Hematopoietic multipotent progenitor cell treated with erythropoietin and hydrocortisone succinate and interleukin-3 and kit ligand, for 6 days (in vitro differentiated cells): Measurements from ENCODE around the gene NSUN7.
A peak's percentile ranks its signal among the peaks of the same experiment; 100 is the strongest.

Experiments used
- DNase-seq: peaks from one replicate; pipeline ENCODE4 v3.0.0-alpha.2; 2015

NSUN7 gene

DNA sequence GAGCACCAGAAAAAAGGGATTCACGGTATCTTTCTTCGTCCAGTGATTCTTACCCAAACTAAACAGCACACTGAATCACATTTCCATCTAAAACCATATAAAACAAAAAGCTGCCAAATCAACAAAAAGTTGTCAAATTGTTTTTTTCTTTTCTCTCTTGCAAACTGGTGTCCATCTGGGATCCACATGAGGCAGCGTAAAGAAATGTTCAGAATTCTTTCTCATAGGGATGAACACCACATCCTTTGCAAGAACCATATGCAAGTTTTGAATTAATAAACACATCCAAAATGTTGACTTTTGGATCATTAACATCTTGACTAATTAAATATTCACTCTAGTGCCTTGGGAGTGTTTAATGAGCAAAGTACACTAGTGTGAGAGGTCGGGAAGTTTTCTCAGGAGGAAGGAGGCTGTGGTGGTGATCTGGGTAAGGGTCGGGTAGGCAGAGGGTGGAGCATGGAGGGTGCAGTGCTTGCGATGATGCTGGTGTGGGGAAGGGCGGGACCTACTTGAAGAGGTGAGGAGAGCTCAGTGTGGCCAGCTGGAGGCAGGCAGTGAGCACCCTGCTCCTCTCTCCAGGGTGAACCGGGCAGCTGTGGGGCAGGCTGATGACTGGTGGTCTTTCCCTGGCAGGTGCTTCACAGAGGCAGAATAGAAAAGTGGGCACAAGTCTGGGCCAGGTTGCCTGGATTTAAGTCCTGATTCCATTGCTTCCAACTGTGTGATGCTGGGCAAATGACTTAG lies 72.8 kb downstream of the NSUN7 start:
- DNase-seq, result no peak

DNA sequence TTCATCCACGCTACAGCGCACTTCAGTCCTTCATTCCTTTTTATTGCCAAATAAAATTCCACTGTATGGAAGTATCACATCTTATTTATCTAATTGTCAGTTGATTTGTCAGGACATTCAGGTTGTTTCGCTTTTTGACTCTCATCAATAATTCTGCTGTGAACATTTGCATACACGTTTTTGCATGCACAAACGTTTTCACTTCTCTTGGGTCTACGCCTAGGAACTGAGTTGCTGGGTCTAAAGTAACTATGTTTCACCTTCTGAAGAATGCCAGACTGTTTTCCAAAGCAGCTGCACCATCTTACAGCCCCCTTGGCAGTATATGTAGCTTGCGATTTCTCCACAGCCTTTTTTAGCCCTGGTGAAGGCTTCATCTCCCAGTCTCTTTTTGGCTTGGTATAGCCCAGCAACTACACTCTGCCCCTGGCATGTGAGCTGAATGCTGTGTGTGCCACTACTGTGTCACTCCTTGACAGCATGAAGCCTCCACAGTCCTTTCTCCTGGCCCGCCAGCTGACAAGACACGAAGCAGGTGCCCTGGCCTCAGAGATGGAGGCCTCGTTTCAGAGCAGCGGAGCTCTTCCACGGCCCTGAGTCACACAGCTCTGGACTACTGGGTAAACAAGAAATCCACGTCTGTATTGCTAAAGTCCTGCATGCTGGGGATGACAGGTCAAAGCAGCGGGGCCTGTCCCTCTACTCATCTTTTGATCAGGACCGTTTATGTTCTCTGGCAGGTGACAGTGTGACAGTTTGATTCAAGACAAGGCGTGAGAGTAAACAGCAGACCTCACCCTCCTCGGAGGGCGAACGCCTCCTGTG lies 75.5 kb downstream of the NSUN7 start:
- DNase-seq, result no peak

DNA sequence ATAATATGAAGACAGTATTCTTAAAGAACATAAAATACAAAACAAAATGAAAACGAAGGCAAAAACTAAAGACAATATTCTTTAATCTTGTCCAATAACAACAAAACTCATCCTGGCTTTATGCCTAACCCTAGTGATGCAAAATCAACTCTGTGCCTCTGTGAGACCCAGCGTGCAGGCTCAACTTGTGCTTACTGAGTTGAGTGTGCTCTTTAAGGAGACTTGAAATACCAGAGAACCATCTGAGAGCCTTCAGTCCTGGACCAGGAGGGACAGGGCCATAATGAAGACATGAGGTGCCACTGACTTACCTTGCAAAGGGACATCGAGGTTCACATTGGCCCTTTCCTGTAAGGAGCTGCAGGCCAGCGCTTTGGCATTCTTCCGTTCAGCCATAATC lies 77.1 kb downstream of the NSUN7 start:
- DNase-seq, result no peak

DNA sequence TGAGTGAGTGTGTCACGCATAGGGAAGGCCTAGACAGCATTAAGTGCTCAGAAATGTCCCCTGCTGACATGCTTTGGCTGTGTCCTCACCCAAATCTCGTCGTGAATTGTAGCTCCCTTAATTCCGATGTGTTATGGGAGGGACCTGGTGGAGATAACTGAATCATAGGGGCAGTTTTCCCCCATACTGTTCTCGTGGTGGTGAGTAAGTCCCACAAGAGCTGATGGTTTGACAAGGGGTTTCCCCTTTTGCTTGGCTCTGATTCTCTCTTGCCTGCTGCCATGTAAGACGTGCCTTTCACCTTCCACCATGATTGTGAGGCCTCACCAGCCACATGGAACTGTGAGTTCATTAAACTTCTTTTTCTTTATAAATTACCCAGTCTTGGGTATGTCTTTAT lies 78.0 kb downstream of the NSUN7 start:
- no peak for DNase-seq

DNA sequence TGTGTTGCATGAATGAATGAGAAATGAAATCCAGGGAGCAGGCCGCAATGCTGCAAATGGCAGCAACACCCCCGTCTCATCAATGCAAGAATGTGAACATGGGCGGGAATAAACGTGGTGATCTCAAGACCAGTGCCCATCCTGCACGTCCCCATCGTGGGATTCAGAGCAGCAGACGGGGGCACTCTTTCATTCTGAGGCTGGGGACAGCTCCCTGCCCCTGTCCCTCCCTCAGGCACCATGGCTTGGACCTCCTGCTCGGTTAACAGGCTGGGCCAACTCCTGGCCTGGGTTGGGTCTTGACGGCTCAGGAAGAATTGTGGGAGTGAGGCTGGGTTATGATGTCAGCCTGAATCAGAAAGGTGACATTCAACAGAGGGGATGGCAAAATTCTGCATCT lies 78.9 kb downstream of the NSUN7 start:
- no peak for DNase-seq

DNA sequence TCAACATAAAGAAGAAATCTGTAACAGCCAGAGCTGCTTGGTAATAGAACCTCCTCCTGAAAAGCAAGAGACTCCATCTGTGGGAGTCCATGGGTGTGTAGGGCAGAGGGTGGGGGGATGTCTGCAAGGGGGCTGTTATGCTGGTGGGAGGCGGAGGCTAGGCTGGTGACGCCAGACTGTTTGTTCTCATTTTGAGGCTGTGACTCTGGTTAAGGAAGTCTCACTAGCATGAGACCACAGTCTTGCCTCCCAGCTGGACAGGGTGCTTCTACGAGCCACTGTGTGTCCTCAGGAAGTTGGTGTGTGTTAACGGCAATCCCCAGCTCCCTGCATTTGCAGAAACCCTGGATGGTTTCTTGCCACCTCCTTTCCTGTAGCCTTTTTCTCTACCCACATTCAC lies 79.8 kb downstream of the NSUN7 start:
- DNase-seq, result peak; percentile 10

DNA sequence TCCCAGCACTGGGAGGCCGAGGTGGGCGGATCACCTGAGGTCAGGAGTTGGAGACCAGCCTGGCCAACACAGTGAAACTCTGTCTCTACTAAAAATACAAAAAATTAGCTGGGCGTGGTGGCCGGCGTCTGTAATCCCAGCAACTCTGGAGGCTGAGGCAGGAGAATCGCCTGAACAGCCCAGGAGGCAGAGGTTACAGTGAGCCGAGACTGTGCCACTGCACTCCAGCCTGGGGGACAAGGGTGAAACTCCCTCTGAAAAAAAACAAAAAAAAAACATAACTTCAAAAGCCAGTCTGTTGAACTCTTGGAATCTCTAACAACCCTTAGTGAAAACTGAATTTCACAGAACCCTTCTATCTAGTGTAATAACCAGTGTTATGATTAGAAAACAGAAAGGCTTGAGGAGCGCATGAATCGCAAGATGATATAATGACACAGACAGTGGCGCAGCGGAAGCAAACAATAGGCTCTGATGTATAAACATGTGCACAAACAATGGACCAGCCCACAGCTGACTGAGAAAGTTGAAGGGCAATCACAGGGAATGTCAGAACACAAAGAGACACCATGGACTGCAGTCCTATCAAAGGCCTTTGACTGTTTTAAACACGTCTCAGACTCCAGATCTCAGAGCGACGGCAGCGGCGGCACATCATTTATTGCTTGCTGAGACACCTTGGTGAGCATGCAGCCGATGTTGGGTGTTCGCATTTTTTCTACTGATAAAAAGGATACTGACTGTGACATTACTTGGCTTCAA lies 81.6 kb downstream of the NSUN7 start:
- no peak for DNase-seq

DNA sequence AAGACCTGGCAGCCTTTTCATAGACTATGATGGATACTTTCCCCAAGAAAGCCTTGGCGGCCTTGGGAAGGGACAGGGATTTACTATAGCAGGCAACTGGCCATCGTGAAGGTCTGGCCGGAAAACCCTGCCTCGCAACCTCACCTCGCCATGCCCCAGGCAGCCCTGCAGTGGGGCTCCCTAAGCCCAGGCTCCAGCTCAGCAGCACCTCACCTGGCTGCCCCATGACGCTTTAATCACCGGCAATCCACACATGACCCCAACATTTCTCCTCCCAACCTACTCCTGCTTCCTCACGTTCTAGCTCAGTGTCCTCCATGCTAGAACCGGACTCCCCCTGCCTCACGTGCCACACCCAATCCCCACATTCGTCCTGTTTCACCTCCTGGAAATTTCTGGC lies 82.4 kb downstream of the NSUN7 start:
- DNase-seq, result no peak

DNA sequence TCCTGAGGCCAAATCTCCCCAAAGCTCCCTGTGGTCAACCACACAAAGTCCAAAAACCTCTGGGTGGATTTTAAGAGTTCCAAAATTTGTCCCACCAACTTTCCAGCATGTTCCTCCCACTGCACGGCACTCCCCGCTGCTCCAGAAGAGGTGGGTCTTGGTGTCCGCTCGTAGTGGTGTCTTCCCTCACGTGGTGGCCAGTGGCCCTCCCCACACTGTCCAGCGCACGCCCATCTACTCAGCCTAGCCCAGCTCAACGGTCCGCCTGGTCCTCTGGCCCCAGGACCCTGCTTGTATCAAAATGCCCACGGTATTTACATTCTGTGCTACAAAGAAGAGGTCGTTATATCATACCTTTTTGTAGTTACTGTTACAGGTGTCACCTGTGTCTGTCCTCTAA lies 83.5 kb downstream of the NSUN7 start:
- DNase-seq, result no peak

DNA sequence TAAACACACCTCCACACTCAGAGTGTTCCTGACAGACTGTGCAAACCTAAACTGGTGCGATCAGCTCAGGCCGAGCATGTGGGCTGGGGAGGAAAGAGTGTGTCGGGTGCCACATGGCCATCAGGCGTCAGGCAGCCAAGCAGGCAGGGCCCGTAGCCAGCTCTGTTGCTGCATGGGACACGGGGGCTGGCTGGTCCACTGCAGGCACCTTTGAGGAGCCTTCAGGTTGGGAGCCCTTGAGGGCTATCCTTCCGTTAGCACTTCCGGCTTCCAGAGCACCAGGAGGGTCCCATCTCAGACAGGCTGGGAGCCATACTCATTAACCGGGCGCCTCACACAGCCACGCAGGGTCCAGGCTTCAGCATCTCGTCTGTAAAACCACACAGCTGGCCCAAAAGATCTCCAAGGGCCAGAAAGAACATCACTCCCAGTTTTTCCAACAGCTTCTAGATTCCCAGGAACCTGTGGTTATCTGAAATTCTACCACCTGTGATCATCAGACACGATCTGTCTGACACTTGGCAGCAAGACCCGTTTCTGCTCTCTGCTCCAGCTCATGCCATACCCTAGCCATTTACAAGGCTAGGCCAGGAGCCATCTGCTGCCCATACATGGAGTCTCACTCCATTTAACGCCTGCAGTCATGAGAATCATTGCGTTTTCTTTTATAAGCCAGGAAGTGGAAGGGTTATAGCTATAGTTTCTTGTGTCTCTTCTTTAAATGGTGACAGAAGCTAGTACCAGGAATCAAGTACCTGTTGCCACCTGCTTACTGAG lies 87.5 kb downstream of the NSUN7 start:
- no peak for DNase-seq

DNA sequence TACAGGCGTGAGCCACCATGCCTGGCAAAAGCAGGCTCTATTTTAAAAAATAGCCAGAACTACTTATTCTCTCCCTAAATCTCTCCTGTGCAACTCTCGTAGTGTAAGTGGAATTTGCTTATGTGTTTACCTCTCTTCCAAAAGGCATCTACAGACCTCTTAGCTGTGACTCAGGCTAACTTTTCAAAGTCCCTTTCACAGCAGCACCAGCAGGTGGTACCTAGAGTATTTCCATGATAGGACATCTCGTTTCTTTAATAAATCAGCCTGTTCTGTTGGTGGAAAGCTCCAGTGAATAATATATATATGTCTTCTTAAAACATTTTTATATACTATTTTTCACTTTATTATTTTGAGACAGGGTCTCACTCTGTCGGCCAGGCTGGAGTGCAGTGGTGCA lies 89.0 kb downstream of the NSUN7 start:
- no peak for DNase-seq

DNA sequence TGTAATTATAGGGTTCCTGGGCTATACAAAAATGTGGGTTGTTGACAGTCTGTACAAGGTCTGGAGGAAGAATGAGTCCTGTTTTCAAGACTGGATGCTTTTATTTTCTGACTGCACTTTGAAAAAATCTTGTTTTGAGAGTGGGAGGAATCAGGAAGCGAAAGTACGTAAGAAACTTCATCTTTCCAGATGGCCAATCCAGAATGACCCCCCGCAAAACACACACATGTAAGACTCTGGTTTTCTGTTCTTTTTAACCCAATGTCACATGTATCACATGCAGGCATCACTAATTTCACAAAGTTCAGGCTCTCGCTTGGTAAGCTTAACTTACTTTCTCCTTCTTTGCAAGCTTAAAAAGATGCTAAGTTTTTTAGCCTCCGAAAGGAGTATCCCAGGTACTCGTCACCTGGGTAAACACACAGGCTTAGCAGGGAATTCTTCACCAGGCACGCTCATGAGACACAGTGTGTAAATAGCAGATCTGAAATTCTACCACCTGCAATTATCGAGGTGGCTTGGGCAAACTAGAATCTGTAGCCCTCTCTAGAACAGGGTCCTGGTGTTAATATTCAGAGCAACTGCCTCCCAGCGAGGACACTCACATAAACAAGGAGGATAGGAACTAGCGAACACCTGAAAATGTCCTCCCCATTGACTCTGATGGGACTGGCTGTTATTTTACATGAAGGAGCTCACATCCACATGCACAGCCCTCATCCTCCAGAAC lies 90.7 kb downstream of the NSUN7 start:
- no peak for DNase-seq

DNA sequence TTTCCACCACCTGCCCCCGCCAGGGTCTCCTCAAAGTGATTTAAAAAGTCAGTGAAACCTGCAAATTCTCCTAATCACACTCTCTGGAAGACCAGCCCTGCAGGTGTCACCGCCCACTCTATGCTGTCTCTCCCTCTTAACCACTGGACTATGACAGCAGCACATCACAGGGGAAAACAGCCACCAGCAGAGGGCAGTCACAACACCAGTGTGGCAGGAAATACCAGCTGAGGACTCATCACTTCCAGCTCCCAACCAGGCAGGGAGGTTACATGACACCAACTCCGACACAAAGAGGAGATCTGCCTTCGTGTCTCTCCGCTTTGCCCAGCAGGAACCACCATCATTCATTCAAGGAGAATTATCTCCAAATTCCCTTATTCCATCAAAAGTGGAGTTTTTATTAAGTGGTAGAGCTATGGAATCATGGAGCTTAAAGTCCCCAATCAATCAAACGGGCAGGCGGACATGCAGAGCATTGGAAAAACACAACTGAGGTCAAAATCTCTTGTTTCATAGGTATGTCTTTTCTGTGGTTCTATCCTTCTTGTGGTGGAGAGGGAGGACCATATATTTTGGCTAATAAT lies 91.3 kb downstream of the NSUN7 start:
- peak; percentile 82 for DNase-seq

DNA sequence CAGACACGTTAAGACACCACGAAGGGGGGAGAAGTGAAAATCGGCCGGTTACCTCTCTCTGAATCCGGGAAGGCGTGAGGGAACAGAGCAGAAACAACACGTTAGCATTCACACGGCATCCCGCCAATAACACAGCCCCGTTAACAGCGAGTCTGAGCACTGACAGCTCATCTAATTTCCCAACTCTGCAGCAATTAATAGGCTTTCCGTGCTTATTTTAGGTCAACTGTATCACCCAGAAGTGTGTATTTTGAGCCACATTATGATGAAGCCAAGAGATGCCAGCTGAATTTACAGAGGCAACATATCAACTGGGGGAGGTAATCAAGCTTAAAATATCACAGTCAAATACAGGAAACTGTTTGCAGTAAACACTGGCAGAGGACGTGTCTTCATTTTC lies 92.6 kb downstream of the NSUN7 start:
- no peak for DNase-seq

DNA sequence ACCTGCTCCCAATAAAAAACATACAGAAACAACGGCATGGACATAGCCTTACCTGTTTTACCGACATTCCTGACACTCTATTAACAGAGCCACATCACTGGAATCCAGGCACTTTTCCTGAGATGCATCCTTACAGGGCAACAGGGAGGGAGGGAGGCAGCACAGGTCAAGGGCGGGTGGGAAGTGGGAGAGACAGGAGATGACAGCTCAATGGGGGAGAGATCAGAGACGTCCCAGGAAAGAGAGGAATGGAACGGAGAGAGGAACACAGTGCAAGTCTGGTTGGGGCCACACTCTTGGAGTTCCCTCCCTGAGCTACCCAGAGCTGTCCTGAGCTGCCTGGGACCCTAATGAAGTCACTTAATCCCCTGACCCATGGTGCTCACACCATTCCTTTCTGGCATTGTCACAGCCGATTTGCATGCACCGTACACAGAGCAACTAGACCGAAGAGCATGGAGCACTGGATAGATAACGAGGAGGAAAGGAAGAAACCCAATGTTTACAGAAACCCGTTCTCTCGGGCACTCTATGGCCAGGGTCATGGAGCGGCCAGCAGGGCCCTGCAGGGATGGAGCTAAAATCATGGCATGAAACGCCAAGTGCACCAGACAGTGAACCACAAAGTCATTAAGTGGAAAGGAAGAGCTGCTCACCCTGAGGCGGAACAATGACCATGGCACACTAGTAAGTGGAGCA lies 93.1 kb downstream of the NSUN7 start:
- DNase-seq, result no peak

DNA sequence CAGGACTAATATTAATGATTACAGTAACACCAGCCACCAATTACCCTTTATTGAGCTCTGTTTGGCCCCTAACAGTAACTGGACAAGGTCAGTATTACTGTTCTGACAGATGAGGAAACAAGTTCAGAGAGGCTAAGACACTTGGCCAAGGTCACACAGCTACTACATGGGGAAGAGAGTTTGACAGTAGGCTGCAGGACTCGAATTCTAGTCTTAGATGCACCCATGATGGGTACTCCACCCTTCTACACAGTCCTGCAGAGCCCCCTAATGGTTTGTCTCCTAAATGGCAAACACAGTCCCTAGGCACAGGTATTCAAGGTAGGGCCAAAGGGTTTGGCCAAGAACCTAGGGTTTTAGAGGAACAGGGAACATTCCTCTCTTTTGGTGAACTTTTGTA lies 93.9 kb downstream of the NSUN7 start:
- DNase-seq, result peak; percentile 43

DNA sequence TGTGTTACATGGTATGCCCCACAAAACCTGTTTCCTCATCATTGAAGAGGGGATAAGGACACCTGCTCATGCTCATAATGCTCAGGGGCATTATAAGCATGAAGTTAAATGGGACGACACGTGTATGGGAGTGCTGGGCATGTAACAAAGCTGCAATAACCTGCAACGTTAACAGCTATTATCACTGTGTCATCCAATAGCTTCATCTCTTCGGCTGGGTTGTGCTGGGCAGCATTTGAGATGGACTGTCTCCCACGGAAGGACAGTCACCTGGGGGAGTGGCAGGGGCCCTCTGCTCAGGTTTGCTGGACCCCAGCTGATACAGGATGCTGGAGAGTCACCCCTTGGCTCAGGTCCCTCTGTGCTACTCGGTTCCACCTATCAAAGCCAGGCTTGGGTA lies 94.5 kb downstream of the NSUN7 start:
- DNase-seq, result no peak

DNA sequence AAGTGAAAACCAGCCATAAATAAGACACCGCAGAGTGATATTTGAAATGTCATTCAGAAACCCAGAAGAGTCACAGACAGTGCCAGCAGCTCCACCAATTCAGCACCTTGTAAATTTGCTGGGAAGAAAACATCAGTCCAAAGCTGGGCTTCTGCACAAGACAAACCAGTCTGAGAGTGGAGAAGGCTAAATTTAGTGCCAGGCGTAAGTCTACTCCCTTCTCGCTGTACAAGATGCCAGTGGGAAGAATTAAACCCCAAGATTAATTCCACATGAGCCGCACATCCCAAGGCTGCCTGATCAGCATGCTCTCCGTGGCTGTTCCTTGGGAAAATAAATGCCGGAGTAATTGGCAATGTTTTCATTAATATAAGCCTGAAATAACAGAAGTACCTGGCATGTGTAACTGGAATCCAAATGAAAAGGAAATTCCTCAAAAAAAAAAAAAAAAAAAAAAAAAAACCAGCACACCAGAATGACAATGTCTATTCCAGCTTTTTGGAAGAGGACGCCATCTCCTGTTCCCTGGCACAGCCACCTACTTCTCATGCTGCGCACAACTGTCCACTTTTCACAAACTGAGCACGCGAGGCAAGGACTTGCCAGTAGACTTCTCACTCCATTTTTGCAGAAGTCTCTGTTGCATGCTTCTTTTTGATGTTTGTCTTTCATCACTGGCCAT lies 95.5 kb downstream of the NSUN7 start:
- no peak for DNase-seq

DNA sequence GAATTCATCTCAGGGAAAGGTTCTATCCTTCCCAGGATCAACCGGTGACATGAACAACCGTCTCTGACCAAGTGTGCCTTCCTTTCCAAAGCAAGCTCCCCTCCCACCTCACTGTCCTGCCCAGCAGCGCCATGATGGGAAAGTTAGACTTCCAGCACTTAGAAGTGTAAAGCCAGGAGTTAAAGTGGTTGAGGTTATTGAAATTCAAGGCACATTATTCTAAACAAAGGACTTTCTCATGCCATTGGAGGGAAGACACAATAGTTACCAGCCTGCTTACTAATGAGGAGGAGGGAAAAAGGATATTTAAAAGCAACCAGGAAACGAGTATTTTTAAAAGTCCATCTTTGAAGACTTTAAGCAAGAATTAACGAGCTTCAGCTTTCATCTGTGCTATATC lies 96.8 kb downstream of the NSUN7 start:
- no peak for DNase-seq

DNA sequence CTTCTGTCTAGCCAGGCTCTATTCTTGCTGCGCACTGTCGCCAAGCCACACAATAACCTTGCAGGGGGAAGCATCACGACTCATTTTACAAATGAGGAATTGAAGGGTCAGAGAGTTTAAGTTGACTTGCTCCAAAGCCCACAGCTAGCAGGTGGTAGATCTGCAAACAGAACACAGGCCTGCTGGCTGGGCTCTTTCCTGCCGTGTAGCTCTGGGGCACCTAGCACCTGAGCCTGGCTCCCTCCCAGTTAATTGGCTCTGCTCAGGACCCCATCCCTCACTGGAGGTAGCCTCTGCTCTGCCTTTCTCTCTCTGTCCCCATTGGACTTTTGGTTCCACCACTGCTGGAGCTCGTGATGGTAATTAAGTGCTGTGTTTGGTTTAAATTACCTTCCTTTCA lies 98.5 kb downstream of the NSUN7 start:
- DNase-seq, result no peak

DNA sequence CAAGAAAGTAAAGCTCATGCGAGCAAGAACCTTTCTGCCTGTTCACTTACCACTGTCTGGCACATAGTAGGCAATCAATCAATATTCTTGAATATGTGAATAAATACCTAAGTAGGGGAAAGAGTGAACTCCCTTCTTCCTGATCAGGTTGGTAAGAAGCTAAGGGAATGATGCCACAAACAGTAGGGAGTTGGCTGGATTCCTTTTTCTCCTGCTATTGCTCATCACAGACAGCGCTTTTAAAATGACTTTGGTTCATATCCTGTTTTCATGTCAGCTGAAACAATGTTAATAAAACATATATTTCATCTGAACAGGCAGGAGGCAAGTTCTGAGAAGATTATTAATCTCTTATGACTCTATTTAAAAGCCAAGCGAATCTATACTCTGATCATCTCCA lies 99.2 kb downstream of the NSUN7 start:
- DNase-seq, result no peak
